Kidney (tissue), 14 donors: ENCODE measurements around the gene NISCH. TPM values are rescaled to one million over a fixed set of nuclear protein-coding genes. Genes with fewer than 3 reads are reported as not detected.

Experiments used
- DNase-seq, 5 donors: peaks; one replicate each; pipeline ENCODE4 v3.0.0-alpha.2; 2013 to 2020
- FAIRE-seq: peaks from 2 replicates; lab custom pipeline; 2012; peaks lifted over from hg19 to GRCh38; lab: Jason Lieb, UNC
- H3K27ac ChIP-seq, 2 donors: one replicate each; pipeline ENCODE4 v1.7.0; 2013; ENCODE audit warnings: low read depth in 2 of 2, low read length in 2 of 2, inconsistent platforms in 1 of 2
- H3K27me3 ChIP-seq: one replicate; pipeline ENCODE4 v1.7.1; 2013; ENCODE audit warnings: low read length, inconsistent platforms; ENCODE audit not compliant: control insufficient read depth, insufficient read depth
- H3K36me3 ChIP-seq, 3 donors: one replicate each; pipeline versions ENCODE4 v1.7.0 to v1.7.1; 2013; ENCODE audit warnings: low read length in 3 of 3, control low read depth in 1 of 3, inconsistent platforms in 1 of 3; ENCODE audit not compliant: insufficient read depth in 3 of 3, control insufficient read depth in 2 of 3
- H3K4me1 ChIP-seq, 3 donors: one replicate each; pipeline versions ENCODE4 v1.7.0 to v1.7.1; 2013; ENCODE audit warnings: low read length in 3 of 3, inconsistent platforms in 1 of 3, low read depth in 1 of 3; ENCODE audit not compliant: control insufficient read depth in 2 of 3, insufficient read depth in 2 of 3
- H3K4me3 ChIP-seq, 3 donors: one replicate each; pipeline versions ENCODE4 v1.7.0 to v1.8.1; 2013; ENCODE audit warnings: low read length in 3 of 3, control low read depth in 1 of 3, inconsistent platforms in 1 of 3
- H3K9ac ChIP-seq, 3 donors: one replicate each; pipeline versions ENCODE4 v1.7.0 to v1.7.1; 2013; ENCODE audit warnings: low read length in 3 of 3, control low read depth in 1 of 3, inconsistent platforms in 1 of 3
- H3K9me3 ChIP-seq, 3 donors: one replicate each; pipeline versions ENCODE4 v1.7.0 to v1.7.1; 2013; ENCODE audit warnings: low read length in 3 of 3, control low read depth in 1 of 3, inconsistent platforms in 1 of 3; ENCODE audit not compliant: control insufficient read depth in 2 of 3, insufficient read depth in 1 of 3
- intact Hi-C: fragments of 100-400 bp; cut with DNase I; formaldehyde crosslinking; loops from one replicate; pipeline ENCODE4 v1.11.1; 2022
- polyA plus RNA-seq: library from polyadenylated mRNA; stranded (reverse); fragments of 350-450 nt; fragmentation: Illumina TruSeq; extraction: RNeasy Lipid Tissue Mini Kit (QIAGEN cat#74804); gene quantifications from one replicate; pipeline ENCODE4 v1.2.3, GENCODE V29; 2014; ENCODE audit warnings: low read depth, low replicate concordance; ENCODE audit not compliant: insufficient read depth
- total RNA-seq: library from RNA; stranded (reverse); fragmentation: NEBNext Ultra II Directional; extraction: Animal tissue kit (Norgen Biotek cat#: 25700); gene quantifications from one replicate; pipeline ENCODE4 v1.2.1, GENCODE V29; 2021
- TF ChIP-seq, protein P1 (sequence below): IDR thresholded peaks from 3 replicates; pipeline ENCODE4 v1.5.1; 2012; ENCODE audit warnings: mild to moderate bottlenecking, moderate library complexity, borderline replicate concordance; ENCODE audit not compliant: insufficient read depth; ENCODE audit errors: extremely low read depth
- donor health status: control.
- donor health status: control.
- donor health status: control.
- donor health status: control.
- donor health status: control.
- donor health status: DM: yes; HTN: yes; CAD: no.
- donor health status: Normal renal cell carcinoma (clear cell type).

Gene NISCH
- total and polyA plus RNA-seq, 2 donors from 2014 or later: 36.1 to 98.7 TPM

GRCh38 chr3:52527039-52527731 lies 71.8 kb downstream of the NISCH start:
- no peaks in the 10 kb centered on the region for H3K27me3 ChIP-seq
- no peak overlapping the region for H3K4me3 ChIP-seq
- no peaks in the 10 kb centered on the region for H3K9me3 ChIP-seq
- DNase-seq (peak in 2 of 5 donors; percentile 37 to 55), FAIRE-seq (no peak)
- peaks cover 0 to 24% (median 5%) of the 10 kb centered on the region in 3 donors for H3K4me1 ChIP-seq
- no peak overlapping the region for H3K9ac ChIP-seq
- intact Hi-C loops: no loop called here
- peak overlapping the region in 1 of 2 donors; percentile 23 for H3K27ac ChIP-seq
- peaks cover 0 to 2% (median 2%) of the 10 kb centered on the region in 3 donors for H3K36me3 ChIP-seq
- TF ChIP-seq, protein P1, sequence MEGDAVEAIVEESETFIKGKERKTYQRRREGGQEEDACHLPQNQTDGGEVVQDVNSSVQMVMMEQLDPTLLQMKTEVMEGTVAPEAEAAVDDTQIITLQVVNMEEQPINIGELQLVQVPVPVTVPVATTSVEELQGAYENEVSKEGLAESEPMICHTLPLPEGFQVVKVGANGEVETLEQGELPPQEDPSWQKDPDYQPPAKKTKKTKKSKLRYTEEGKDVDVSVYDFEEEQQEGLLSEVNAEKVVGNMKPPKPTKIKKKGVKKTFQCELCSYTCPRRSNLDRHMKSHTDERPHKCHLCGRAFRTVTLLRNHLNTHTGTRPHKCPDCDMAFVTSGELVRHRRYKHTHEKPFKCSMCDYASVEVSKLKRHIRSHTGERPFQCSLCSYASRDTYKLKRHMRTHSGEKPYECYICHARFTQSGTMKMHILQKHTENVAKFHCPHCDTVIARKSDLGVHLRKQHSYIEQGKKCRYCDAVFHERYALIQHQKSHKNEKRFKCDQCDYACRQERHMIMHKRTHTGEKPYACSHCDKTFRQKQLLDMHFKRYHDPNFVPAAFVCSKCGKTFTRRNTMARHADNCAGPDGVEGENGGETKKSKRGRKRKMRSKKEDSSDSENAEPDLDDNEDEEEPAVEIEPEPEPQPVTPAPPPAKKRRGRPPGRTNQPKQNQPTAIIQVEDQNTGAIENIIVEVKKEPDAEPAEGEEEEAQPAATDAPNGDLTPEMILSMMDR: no peak

- TF ChIP-seq, protein P1: no peak
- H3K9me3 ChIP-seq: no peaks in the 10 kb centered on the region
- FAIRE-seq (no peak), DNase-seq (peak in 1 of 5 donors; percentile 71)
- H3K9ac ChIP-seq: no peak overlapping the region
- H3K36me3 ChIP-seq: peaks cover 0 to 2% (median 2%) of the 10 kb centered on the region in 3 donors
- H3K27me3 ChIP-seq: no peaks in the 10 kb centered on the region
- intact Hi-C loops: no loop called here
- peaks cover 0 to 28% (median 5%) of the 10 kb centered on the region in 3 donors for H3K4me1 ChIP-seq
- no peak overlapping the region for H3K4me3 ChIP-seq
- H3K27ac ChIP-seq: no peak overlapping the region
Measured at GRCh38 chr3:52527732-52528585, 72.6 kb downstream of the NISCH start.

DNA sequence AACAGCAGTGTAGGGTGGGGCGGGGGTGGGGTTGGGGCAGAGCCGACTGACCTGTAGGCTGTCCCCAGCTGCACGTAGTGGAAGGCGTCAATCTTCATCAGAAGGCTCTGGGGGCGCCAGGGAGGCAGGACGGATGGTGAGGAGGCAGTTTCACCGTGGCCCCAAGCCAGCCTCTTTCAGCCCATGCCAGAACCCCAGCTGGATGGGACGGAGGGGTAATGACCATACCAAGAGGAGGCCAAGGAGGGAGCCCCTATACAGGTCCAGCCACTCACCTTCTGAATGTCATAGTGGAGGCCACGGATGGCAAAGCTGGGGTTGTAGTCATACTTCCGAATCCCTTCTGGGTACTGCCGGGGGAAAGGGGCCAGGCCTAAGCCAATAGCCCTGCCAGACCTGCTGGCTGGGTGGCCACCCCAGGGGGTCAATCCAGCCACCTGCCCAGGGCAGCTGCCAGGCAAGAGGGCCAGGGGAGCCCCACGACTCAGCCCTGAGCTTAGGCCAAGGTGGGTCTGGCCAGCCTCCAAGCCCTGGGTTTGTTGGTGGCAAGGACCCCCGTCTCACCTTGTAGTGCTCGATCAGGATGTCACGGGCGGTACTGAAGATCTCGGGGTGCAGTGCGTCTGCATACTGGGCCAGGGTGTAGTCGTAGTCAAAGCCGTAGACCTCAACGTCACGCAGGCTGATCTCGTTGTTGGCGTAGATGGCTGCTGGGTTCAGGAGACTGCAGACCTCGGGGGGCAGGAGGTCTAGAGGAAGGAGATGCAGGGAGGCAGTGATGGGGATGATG lies 73.4 kb downstream of the NISCH start:
- Histone ChIP-seq H3K4me3 (no peak overlapping the region), H3K9ac (no peak overlapping the region), H3K27me3 (no peaks in the 10 kb centered on the region), H3K27ac (no peak overlapping the region), H3K4me1 (peaks cover 0 to 28% (median 5%) of the 10 kb centered on the region in 3 donors), H3K36me3 (peaks cover 0 to 2% (median 2%) of the 10 kb centered on the region in 3 donors), H3K9me3 (no peaks in the 10 kb centered on the region)
- no peak for FAIRE-seq
- TF ChIP-seq, protein P1: no peak
- intact Hi-C loops: no loop called here
- DNase-seq: peak in 2 of 5 donors; percentile 37 to 76
